Skin of body (tissue), 2 donors: ENCODE results near the gene ARHGEF11. TPM values are rescaled to one million over a fixed set of nuclear protein-coding genes. Genes with fewer than 3 reads are reported as not detected.

Source experiments
- DNase-seq: peaks from one replicate; lab custom pipeline; 2025; lab: John Stamatoyannopoulos, UW
- total RNA-seq: library from RNA; depleted of rRNA; stranded (reverse); fragments of >200 nt; gene quantifications from one replicate; pipeline ENCODE4 v1.2.3, GENCODE V29; 2014

ARHGEF11 gene
- total RNA-seq, 1 donor from 2014 or later: 26.6 TPM

DNA sequence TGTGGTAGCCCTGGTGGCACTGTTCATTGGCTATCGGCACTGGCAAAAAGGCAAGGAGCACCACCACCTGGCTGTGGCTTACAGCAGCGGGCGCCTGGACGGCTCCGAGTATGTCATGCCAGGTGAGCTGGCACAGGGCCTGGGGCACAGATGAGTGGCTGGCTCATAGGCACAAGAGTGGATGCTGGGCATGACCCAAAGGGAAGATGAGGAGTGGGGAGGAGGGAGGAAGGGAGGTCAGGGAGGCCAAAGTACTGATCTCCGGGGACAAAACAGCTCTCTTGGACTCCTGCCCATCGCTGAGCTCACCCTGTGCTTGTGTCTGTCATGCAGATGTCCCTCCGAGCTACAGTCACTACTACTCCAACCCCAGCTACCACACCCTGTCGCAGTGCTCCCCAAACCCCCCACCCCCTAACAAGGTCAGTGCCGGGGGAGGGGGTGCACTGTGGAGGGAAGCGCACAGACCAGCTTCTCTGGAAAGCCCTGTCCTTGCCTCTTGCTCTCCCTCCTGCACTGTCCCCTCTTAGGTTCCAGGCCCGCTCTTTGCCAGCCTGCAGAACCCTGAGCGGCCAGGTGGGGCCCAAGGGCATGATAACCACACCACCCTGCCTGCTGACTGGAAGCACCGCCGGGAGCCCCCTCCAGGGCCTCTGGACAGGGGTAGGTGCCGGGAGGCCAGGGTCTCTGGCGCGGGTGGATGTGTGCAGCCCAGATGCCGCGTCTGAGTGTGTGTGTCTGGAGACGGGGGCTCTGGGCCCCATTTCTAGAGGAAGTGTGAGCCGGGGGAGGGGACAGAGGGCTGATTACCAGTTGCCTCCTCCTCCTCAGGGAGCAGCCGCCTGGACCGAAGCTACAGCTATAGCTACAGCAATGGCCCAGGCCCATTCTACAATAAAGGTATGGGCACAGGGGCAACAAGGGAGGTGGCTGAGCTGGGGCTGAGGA is 132.4 kb downstream of the ARHGEF11 start:
- peak; percentile 61 for DNase-seq

DNA sequence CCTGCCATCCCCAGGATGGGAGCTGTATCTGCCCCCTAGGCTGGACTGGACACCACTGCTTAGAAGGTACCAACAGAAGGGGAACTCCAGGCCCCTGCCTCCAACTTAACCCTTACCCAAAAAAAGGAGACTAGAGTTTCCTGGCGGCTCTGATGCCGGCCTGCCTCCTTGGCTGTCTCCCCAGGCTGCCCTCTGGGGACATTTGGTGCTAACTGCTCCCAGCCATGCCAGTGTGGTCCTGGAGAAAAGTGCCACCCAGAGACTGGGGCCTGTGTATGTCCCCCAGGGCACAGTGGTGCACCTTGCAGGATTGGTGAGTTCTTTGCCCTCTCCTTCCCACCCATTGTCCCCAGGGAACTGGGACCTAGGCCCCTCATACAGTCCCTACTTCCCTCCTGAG is 133.2 kb downstream of the ARHGEF11 start:
- no peak for DNase-seq

DNA sequence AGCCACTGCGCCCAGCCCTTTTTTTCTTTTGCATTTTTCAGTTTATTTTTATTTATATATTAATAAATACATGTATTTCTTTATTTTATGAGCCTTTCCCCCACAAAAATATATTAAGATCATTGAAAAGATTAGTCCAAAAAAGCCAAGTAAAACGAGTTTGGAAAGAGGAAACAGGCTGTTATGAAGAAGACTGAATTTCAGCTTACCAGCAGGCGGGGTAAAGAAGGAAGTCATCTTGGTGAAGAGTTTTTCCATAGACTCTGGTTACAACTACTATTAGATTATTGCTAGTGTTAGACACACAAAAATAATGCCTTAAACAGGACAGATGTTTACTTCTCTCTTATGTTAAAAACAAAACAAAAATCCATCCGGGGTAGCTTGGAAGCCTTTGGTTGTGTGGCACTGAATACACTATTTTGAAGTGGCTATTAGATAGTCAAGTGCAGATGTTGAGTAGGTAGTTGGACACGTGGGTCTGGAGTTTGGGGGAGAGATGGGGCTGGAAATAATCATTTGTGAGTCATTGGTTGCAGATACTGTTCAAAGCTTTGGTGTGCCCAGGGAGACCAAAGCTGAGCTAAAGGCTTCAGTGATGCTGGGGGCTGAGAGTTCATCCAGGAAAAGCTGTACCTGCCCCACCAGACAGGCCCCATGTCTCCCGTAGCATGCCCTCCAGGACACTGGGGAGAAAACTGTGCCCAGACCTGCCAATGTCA is 133.8 kb downstream of the ARHGEF11 start:
- peak; percentile 11 for DNase-seq

DNA sequence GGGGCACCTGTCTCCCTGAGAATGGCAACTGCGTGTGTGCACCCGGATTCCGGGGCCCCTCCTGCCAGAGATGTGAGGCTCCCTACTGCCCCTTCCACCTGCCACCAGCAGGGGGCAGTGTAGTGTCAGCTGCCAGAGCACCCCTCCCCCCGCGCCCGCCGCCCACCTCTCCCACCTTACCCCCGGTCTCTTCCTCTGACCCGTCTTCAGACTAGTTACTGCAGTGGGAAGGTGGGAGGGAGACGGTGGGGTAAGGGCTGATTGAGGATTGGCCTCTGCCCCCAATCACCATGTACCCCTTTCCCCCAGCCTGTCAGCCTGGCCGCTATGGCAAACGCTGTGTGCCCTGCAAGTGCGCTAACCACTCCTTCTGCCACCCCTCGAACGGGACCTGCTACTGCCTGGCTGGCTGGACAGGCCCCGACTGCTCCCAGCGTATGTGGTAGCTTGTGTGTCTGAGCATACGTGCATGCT is 135.2 kb downstream of the ARHGEF11 start:
- no peak for DNase-seq

DNA sequence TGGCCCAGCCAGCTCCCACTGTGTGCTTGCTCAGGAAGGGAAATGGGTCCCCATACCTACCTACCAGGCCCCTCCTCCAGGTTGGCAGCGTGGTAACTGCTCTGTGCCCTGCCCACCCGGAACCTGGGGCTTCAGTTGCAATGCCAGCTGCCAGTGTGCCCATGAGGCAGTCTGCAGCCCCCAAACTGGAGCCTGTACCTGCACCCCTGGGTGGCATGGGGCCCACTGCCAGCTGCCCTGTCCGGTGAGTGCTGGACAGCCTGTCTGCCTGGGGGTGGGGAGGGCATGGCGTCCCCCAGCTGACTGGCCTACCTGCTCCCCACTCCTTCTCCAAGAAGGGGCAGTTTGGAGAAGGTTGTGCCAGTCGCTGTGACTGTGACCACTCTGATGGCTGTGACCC is 135.9 kb downstream of the ARHGEF11 start:
- DNase-seq: no peak

DNA sequence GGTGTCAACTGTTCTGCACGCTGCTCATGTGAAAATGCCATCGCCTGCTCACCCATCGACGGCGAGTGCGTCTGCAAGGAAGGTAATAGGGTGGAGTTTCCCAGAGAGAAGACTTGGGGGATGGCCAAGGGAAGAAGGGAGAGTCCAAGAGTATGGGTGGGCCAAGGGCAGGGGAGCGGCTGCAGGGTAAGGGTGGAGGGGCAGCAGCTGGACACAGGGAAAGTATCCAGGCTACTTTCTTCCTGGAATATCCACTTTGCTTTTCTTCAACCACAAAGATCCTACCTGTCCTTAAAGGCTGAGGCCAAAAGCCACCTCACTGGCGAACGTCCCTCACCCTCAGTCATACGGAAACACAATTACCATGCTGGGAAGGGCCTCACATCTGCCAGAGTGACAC is 136.6 kb downstream of the ARHGEF11 start:
- no peak for DNase-seq

DNA sequence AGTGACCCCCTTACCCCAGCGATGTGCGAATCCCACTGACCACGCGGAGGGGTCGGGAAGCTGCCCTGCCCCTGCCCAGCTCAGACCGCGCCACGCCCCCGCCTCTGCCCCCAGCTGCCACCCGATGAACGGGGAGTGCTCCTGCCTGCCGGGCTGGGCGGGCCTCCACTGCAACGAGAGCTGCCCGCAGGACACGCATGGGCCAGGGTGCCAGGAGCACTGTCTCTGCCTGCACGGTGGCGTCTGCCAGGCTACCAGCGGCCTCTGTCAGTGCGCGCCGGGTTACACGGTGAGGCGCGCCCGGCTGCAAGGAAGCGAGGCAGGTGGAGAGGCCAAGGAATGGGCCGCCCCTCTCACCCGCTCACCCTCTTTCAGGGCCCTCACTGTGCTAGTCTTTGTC is 137.0 kb downstream of the ARHGEF11 start:
- no peak for DNase-seq

DNA sequence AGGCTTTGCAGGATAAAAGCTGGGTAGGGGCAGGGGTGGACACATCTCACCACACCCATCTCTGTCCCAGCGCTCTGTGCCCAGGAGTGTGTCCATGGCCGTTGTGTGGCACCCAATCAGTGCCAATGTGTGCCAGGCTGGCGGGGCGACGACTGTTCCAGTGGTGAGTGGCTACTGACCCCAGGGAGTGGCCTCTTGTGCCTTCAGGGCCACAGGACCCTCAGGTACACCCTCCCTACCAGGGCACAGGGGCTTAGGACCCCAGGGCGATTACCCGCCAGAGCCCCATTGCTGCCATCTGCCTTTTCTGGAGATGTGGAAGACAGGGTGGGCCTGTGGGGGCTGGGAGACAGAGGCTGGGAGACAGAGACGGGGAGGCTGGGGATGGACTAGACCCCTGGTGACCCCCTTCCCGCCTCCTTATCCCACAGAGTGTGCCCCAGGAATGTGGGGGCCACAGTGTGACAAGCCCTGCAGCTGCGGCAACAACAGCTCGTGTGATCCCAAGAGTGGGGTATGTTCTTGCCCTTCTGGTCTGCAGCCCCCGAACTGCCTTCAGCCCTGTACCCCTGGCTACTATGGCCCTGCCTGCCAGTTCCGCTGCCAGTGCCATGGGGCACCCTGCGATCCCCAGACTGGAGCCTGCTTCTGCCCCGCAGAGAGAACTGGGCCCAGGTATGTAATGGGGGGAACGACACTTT is 139.2 kb downstream of the ARHGEF11 start:
- DNase-seq: no peak

DNA sequence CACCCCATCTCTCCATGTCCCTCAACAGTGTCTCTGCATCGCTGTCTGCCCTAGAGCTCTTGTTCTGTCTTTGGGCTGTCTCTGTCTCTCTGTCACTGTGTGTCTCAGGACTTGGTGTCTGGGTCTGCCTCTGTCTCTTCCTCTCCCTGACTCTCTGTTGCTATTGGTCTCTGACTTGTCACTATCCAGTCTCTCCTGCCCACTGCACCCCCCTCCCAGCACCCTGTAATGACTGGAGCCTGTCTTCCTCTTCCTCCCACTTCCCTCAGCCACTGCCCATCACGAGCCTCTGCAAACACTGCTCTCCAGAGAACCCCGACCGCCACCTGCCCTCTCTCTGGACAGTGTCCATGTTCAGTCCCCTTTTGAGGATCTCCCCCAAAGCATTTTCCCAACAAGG is 139.9 kb downstream of the ARHGEF11 start:
- no peak for DNase-seq

DNA sequence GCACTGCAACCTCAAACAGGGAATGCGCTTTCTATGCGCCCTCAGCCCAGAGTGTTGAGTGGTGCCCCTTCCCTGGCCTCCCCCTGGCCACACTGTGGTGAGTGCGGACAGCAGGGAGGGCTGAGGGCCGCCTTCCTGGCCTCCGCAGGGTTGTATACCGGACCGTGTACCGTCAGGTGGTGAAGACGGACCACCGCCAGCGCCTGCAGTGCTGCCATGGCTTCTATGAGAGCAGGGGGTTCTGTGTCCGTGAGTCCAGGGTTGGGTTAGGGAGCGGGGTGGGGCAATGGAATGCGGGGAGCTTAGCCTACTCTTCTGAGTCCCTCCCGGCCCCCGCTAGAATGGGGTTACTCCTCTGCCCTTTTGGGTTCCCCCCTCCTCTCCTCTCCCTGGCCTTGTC is 140.4 kb downstream of the ARHGEF11 start:
- DNase-seq: no peak

DNA sequence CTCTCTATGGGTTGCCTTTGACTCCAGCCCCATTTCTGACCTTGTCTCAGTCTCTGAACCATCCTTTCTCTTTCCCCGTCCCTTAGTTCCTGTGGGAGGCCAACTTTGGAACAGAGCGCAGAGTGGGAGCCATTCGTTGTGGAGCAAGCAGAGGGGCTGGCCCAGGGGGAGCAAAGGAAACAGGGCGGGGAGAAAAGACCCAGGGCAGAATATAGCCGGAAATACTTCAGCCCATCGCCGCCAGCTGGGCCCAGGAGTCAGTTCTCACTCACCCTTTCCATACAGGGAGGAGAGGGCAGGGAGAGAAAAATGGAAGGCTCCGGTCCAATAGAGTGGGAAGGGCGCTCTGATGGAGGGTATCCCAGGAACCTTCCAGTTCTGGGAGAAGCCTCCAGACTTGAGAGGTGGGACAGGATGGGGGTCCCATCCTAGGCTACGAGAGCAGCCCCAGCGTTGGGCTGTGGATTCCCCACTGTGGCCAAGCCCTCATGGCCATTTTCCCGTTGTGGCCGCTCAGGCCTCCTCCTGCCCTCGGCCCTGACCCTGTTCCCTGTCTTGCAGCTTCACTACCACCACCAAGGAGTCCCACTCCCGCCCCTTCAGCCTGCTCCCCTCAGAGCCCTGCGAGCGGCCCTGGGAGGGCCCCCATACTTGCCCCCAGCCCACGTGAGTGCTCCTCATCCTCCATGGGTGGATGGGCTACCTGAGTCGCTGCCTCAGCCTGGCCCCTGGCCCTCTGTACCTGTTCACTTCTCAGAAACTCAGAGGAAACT is 141.2 kb downstream of the ARHGEF11 start:
- no peak for DNase-seq

DNA sequence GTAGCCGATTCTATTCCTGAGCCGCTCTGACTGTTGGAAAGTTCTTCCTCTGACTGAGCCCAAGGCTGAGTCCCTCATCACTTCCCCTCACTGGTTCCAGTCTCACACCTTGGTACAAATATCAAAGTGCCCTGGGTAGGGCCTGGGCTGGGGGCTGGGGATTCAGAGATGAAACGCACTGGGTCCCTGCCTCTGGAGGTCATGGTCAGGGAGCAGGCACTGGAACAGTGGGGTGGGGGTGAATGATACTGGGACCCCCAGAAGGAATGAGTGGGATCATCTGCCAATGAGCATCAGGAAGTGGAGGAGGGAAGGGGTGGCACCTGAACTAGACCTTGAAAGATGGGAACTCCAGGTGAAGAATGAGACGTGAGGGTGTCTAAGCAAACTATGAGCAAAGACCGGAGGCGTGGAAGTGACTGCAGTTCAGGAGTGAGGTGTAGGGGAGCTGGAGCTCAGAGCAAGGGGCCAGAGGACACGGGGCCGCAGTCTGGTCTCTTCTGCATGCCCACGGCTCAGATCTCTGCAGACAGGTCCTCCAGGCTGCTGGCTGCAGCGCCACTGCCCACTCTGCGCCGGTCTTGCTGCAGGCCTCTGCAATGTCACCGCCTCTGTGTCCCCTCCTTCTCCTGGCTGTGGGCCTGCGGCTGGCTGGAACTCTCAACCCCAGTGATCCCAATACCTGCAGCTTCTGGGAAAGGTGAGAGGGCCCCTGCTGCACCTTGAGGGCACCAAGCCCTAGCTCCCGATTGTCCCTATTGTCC is 142.0 kb downstream of the ARHGEF11 start:
- no peak for DNase-seq

DNA sequence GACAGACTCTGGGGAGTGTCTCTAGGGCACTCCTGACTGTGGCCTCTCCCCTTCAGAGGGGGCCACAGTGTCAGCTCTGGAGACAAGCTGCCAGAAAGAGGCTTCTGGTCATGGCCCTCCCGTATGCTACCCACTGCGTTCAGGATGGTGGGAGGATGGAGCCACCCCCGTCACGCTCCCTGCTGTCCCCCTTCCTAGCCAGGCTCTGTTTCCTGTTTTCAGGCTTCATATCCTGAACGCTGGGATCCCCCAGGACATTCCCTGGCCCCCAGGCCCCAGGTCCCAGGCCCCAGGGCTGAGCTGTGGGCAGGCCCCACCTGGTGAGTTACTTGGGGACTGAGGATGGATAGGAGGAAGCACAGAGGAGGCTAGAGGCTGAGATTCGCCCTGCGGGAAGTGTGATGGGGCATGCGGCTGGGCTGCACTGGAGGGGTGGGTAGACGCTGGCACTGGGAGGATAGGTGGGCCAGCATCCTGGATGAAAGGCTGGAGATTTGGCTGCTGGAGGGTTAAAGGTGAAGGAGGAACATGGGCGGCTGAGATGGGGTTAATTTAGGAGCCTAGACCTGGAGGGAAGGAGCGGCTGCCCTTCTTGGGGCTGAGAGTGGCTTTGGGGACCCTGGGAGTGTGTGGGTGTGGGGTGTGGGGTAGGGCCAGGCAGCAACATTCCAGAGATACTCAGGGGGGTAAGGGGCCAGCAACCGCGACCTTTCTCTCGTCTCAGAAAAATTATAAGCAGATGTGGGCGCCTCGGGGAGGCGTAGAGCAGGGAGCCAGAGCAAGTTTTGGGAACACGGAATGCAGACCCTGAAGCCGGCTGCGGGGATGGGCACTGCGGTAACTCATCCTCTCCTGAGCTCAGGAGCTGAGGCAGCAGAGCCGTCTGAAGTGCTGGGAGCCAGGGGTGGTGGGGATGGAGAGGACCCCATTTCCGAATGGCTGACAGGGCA is 143.3 kb downstream of the ARHGEF11 start:
- DNase-seq: no peak

DNA sequence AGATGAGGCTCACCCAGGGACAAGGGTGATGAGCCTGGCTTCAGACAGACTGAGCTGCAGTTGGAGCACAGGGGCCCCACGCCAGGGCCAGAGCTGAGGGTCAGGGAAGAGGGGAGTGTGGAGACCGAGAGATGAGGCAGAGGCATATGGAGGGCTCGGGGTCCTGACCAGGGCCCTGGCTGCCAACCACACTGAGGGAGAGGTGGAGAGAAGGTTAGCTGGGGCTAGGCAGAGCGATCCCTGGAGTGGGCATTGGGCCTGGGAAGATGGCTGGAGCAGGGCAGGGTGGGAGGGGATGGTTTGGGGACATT is 144.0 kb downstream of the ARHGEF11 start:
- no peak for DNase-seq

DNA sequence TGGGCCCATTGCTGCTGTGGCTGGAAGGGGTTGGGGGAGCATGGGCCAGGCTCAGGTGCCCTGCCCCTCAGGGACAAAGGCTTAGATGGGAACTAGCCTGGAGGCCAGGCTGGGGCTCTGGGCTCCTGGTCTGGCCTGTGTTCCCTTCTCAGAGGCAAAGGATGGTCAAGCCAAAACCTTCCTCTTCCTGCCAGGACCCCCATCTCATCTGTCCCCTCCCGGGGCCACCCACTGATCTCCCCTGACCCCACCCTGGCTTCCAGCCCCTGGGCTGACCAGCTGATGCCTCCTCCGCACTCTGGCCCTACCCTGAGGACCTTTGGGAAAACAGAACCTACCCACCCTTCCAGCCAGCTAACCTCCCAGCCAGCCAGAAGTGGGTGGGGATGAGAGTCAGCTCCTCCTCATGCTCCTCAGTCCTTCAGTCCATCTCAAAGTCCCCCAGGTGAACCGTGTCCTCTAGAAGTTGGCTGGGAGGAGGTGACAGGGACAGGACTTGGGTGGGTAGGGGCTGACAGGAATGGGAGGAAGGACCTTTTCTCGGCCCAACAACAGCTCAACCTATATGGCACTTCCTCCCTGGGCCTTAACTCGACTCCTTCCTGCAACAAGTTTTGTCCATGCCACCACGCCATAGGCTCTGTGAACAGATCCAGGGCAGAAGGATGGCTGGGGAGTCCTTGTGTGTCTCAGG is 144.5 kb downstream of the ARHGEF11 start:
- DNase-seq: no peak

DNA sequence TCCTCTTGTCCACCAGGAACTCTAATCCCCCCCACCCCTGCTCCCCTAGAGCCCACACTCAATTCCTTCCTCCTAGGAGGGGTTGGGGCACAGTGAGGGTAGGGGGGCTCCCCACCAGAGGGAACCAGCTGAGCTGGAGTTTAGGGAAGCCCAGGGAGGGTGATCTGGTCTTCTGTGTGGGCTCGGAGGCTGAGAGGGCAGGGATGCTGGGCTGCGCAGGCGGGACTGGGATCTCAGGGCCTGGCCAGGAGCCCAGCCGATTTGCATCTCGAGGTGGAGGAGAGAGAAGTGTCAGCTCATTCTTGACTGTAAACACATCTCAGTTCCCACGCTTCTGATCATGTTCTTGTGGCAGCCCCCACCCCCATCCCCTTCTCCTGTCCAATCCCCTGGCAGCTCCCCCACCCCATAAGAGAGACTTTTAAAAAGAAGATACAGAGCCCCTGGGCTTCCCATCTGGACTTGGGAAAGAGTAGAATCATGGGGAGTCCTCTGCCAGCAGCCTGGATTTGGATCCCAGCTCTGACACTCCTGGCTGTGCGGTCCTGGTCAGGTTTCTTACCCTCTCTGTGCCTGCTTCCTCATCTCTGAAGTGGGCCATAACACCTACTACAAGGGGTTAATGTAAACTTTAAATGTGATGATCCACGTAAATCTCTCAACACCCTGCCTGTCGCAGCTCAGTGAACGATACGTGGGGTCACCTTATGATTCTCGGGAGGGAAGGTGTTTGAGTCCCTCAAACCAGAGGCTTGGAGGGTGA is 145.4 kb downstream of the ARHGEF11 start:
- peak; percentile 36 for DNase-seq

DNA sequence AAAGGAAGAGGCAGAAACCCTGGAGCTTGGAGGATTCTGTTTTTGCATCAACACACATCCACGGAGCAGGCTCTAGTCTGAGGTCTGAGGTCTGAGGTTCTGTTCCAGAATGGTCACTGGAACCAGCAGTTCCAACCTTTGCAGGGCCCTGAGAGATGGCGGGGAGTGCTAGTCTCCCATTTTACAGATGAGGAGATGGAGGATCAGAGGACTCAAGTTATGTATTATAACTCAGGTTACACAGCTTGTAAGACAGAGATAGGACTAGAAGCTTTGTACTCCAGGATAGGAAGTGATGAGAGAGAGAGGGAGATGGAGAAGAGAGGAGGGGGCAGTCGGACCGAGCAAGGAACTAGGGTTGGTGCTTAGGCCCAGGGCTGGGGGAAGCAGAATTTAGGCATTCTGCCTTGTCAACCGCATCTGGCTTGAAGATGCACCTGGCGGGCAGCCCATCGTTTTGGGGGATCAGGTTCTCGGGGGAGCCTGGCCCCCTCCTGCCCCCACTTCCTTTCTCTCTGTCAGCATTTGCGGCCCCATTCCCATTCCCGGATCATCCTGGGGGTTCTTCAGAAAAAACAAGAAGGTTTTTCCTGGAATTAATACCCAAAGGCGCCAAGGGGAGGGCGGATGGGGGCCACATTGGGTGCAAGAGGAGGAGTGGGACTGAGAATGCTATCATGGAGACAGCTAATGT is 146.4 kb downstream of the ARHGEF11 start:
- DNase-seq: no peak
